Inflammatory macrophage treated with lipopolysaccharide for 4 hours (primary cell): Measurements from ENCODE around the gene ENPP4.
"Not testable (repeated sequence)": the region's sequence is repeated elsewhere in the genome, so short reads cannot be mapped to it uniquely, and the experiment has no call there.

Source experiments
- DNase-seq: peaks from one replicate; pipeline ENCODE4 v3.0.0-alpha.2; 2020

The ENPP4 gene, protein sequence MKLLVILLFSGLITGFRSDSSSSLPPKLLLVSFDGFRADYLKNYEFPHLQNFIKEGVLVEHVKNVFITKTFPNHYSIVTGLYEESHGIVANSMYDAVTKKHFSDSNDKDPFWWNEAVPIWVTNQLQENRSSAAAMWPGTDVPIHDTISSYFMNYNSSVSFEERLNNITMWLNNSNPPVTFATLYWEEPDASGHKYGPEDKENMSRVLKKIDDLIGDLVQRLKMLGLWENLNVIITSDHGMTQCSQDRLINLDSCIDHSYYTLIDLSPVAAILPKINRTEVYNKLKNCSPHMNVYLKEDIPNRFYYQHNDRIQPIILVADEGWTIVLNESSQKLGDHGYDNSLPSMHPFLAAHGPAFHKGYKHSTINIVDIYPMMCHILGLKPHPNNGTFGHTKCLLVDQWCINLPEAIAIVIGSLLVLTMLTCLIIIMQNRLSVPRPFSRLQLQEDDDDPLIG

DNA sequence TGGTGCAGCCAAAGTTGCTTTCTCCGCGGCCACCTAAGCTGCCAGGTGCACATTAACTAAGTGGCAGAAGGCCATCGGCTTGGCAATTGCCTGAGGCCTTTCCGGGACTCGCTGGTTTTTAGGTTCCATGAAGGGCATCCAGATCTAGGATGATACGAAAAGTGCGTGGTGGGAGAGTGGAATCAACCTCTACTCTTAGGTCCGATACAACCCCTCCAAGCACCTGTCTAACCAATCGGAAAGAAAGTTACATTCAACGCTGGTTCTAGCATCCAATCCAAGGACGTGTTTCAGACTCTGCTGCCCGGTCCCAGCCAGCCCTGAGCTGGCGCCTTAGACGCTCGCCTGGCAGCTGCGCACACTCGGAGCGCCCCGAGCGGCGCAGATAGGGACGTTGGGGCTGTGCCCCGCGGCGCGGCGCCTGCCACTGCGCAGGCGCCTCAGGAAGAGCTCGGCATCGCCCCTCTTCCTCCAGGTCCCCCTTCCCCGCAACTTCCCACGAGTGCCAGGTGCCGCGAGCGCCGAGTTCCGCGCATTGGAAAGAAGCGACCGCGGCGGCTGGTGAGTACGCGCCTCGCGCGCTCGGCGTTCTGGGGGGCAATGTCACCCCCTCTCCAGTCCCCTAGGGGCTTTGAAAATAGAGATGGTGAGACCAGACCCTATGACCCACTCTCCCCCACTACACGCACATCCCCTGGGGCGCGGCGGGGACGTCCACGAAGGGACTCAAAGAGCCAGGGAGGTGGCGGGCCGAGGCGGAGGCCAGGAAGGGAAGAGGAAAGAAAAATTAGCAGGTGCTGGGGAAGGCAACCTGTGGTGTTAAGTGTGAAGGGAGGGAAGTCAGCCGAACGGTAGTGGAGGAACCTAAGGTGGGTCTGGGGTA lies at the start of gene ENPP4:
ENPP4 (plus strand) TSS at position 361 of the 883 bp plus-strand sequence. CDS start 9,595 bp downstream, outside the sequence.
- peak; percentile 93 for DNase-seq

DNA sequence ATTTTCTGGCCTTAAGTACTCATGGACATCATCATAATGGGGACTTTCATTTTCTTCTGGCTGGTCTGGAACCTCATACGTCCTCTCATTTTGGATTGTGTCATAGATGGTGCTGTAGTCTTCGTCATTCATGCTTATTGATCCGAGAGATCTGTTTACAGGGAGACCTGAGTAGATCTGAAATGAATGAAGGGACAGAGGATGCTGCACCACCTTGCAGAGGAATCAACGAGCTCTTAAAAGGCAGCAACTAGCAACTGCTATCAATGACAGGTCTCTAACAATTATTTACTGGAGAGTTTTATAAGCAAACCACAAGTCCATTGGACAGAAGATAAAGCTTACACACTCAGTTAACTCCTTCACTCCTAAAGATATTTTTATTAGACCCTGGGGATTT lies 49.7 kb upstream of the ENPP4 start:
- DNase-seq = no peak

DNA sequence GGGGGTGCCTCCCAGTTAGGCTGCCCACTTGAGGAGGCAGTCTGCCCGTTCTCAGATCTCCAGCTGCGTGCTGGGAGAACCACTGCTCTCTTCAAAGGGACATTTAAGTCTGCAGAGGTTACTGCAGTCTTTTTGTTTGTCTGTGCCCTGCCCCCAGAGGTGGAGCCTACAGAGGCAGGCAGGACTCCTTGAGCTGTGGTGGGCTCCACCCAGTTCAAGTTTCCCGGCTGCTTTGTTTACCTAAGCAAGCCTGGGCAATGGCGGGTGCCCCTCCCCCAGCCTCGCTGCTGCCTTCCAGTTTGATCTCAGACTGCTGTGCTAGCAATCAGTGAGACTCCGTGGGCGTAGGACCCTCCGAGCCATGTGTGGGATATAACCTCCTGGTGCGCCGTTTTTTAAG lies 44.1 kb upstream of the ENPP4 start:
- not testable (repeated sequence) for DNase-seq

DNA sequence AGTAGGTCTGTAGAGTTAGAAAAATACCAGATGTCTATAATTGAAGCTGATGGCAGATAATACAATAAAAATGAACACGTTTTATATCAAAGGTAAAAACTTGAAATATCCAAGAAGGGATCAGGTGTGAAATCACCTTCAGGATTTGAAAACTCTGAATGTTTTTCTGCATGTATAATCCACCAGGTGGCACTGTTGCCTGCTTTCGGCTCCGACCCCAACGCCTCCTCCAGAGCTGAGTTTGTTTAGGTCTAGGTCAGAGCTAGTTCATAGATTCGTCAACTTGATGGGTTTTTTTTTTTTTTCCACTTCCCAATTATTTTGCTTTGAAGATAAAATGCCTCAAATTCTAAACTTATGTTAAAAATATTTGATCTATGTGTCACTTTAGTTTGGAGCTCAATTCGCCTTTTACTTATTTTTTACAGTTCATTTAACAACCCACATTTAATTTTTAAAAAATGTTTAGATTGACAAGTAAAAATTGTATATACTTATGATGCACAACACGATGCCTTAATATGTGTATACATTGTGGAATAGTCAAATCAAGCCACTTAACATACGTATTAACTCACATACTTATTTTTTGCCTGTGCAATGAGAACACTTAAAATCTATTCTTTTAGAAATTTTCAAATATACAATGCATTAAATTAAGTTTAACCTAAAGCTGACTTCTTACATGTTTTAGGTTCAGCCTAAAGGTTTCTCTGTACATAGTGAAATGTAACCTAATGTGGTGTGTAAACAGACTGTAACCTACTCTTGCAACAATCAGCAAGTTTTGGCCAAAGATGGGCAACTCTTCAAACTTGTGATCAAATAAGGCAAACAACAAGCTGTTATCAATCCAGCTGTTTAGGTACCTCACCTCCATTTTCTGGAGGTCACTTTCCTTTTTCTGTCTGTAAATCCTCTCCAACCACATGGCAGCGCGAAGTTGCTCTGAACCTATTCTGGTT lies 39.4 kb upstream of the ENPP4 start:
- DNase-seq = peak; percentile 53

DNA sequence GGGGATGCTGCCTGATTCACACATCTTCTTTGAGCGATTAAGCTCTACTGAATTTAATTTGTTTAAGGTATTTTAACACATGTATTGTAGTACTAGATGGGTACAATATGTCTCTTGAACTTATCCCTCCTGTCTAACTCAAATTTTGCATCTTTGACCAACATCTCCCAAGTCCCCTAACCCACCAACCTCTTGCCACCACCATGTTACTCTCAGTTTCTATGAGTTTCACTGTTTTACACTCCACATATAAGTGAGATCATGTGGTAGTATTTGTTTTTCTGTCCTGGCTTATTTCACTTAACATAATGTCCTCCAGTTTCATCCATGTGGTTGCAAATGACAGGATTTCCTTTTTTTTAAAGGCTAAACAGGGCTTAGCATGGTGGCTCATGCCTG lies 38.7 kb upstream of the ENPP4 start:
- no peak for DNase-seq

DNA sequence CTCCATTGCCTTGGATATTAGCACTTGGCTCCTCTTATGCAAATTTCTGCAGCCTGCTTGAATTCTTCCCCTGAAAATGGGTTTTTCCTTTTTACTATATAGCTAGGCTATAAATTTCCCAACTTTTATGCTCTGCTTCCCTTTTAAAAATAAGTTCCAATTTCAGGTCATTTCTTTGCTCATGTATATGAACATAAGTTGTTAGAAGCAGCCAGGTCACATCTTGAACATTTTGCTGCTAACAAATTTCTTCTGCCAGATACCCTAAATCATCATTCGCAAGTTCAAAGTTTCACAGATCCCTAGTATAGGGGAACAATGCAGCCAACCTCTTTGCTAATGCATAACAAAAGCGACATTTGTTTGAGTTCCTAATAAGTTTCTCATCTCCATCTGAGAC lies 34.5 kb upstream of the ENPP4 start:
- no peak for DNase-seq

DNA sequence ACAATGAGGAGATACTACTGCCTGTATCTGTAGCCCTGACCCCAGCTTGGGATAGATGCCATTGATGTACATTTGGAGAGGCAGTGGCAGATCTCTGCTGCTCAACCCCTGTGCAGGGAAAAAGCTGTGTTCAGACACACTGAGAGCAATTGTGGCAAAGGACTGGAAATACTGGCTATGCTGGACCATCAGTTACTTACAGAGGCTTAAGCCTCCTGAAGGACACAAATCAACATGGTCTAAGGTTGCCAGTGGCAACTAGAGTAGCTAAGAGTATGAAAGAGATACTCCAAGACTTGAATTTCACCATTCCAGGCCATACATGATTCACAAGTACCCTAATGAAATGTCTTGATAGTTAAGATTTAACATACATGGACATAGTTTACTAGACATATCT lies 32.4 kb upstream of the ENPP4 start:
- DNase-seq = no peak

DNA sequence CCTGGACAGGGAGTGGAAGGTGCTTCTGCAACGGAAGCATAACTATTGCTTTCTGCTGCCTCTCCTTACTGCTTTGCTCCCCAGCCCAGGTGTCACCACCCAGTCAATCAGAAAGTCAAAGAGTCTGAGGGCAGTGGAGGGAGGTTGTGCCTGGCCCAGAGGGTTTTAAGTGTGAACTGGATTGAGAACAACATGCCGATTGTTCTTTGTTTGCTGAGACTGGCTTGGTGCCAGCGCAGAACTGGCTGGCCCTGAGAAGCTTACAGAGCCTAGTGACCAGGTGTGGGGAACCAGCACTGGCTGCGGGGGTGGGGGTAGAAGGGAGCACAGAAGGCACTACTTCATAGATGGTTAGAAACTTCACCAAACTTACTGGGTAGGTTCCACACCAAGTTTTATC lies 31.1 kb upstream of the ENPP4 start:
- no peak for DNase-seq

DNA sequence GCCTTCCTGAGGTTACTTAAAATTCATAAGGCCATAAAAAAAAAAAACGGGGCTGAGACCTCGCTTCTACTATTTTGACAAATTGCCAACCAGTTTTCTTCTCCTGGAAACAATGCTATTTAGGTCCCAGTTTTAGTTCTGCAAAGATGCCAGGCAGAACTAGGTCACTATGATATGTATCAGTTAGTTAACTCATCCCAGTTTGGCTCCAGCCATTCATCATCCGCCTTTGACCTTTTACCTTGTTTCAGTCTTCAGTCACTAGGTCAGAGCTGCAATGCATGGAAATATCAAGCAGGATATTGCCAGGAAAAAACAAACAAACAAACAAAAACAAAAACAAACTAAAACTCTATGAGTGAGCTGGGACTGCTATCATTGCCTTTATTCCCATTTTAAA lies 29.8 kb upstream of the ENPP4 start:
- no peak for DNase-seq

DNA sequence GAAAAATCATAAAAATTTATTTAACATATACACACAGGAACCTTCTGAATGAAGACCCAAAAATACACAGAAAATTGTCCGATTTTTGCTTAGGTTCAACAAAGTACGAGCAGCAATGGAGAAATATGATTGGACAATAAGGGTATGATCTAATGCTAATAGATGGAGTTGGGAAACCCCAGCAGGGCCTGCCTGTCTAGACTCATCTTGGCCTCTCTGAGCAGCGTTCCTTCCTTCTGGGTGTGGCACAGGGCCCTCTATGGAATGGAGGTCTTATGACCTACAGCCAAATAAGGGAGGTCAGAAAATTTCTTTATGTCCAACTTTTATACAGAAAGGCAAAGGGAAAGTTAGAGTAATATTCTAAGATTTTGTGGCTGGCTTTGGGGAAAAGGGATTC lies 27.7 kb upstream of the ENPP4 start:
- DNase-seq = no peak

DNA sequence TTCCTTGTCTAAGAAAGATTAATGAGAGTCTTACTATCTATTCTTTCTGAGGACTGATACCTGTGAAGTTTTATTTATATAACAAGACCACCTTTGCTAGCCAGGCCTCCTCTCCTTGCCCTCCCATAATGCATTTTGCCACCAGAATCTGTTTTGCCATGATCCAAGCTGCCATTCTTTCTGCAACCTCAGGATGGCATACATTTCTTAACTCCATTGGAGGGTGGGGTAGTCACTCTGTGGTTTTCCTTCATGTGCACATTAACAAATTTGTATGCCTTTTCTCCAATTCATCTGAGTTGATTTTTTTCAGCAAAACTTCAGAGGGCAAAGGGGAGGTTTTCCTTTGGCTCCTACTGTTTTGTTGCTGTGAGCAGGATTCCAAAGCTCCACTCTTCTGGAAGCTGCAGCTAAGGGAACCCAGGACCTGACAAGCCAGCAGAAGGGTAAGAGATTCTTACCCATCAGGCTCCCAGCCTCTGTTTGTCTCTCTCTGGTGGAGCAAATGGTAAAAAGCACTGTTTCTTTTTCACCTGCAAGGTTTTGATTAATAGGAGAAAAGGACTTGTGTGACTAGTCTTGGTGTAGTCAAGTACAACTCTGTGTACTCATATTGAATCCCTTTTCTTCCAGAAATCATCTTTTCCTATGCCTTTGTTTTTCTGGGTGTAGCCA lies 26.2 kb upstream of the ENPP4 start:
- no peak for DNase-seq

DNA sequence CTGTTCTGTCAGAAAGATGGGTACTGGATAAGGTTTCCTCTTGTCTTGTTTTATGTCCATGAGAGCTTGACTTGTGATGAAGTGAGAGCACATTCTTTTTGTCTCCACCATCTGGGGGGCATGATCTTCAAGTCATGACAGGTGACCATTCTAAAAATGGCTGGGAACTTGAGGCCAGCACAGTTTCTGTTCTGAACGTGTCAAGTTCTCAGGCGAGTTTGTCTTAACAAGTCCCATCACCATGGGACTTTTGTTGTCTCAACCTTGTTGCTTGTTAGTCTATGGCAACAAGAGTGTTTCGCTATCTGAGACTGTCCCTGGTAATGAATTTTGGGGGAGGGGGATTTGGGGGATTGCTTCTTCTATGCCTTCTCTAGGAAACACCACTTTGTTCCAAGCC lies 25.6 kb upstream of the ENPP4 start:
- DNase-seq = no peak

DNA sequence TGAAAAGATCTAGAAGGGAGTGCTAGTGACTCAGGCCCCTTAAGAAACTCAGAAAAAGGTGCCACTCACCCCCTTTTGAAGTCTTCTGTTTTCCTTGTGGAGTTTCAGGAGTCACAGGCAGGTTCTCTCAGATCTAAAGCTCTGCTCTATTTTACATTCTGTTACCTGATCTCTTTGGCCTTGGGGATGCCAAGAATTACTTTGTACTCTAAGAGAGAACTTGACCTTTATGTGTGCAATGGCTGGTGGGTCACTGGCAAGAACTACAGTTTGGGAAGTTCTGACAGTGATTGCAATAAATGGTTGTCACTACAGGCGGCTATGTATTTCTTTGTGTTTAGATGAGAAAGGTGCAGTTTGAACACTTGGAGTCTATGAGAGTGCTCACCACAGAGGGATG lies 24.2 kb upstream of the ENPP4 start:
- DNase-seq = no peak

DNA sequence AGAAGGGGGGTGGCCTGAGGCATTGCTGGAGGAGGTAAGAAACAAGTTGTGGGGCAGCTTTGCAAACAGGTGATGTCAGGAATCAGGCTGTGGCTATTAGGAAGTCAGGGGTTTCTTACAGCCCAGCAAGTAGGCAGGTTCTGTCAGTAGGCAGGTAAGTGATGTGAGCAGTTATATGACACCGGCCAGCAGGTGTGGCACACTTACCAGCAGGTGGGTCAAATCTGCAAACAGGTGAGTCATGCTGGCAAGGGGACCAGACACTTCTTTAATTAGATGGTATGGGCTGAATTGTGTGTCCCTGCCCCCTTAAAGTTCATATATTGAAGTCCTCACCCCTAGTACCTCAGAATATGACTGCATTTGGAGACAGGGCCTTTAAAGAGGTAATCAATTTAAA lies 16.4 kb upstream of the ENPP4 start:
- no peak for DNase-seq

DNA sequence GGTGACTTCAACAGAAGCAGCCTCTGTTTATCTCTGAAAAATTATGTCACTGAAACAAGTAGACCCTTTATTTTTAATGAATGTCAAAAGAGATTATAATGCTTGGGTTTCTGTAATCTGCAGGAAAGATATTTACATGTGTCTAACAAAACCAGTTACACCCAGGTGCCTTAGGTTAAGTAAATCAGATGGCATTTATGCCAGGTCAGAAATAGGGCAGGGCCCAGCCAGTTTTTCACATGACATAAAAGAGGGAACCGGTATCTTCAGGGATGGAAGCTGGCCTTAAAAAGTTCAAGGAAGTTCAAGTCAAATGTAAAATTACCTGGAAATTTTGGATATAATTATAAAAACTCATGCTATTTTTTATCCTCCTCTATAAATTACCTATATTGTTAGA lies 14.2 kb upstream of the ENPP4 start:
- no peak for DNase-seq

DNA sequence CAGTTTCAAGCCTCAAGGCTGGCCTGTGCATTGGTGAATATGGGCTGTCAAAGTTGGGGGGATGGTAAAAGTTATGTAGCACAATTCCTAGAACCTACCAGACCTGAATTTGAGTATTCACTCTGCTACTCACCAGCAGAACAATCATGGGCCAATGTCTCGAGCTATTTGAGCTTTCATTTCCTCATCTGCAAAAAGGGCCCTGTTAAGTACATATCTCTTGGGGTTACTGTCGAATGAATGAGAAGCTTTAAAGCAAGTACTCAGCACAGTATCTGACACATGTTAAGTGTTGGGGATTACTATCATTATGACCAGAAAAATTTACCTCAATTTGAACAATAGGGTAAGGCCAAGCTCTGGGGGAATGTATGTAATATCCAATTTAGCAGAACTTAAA lies 13.5 kb upstream of the ENPP4 start:
- DNase-seq = no peak

DNA sequence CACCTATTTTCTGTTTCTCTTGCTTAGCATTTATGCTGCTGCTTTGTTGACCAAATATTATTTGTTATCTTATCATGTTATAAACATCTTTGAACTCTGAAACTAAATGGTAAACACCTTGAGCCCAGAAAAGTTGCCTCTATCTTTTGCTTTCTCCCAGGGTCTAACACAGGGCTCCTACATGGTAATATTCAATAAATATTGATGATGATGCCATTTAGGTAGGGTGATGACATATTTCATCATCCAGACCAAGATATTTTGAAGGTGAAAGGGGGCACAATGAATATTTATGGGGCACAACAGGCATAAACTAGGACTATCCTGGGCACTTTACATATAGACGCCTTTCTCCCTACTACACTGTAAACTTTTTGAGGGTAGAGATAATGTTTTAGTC lies 11.6 kb upstream of the ENPP4 start:
- DNase-seq = no peak

DNA sequence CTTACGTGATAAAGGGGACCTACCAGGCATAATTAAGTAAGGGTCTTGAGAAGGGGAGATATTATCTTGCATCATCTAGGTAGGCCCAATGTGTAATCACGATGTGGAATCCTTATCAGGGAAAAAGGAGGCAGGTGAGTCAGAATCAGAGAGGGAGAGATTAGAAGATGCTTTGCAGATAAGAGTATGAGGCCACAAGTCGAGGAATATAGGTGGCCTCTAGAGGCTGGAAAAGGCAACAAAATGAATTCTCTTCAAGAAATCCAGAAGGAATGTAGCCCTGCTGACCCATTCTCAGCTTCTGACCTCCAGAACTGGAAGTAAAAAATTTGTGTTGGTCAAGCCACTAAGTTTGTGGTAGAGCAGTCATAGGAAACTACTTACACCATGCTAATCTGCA lies 11.0 kb upstream of the ENPP4 start:
- DNase-seq = no peak

DNA sequence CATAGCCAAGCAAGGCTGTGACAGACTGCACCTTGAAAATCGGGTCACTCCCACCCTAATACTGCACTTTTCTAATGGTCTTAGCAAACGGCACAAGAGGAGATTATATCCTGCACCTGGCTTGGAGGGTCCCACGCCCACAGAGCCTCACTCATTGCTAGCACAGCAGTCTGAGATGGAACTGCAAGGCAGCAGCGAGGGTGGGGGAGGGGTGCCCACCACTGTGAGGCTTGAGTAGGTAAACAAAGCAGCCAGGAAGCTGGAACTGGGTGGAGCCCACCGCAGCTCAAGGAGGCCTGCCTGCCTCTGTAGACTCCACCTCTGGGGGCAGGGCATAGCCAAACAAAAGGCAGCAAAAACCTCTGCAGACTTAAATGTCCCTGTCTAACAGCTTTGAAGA lies 10.1 kb upstream of the ENPP4 start:
- DNase-seq = not testable (repeated sequence)

DNA sequence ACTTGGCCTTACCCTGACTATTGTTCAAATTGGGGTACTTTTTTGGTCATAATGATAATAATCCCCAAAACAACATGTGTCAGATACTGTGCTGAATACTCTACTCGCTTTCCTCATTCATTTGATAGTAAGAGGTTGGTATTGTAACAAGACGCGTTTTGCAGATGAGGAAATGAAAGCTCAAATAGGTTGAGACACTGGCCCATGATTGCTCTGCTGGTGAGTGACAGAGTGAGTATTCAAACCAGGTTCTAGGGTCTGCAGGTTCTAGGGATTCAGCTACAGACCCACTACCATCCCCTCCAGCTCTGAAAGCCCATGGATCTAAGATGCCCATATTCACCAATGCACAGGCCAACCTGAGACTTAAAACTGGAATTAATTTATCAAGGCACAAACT lies 1.3 kb upstream of the ENPP4 start:
- peak; percentile 58 for DNase-seq

DNA sequence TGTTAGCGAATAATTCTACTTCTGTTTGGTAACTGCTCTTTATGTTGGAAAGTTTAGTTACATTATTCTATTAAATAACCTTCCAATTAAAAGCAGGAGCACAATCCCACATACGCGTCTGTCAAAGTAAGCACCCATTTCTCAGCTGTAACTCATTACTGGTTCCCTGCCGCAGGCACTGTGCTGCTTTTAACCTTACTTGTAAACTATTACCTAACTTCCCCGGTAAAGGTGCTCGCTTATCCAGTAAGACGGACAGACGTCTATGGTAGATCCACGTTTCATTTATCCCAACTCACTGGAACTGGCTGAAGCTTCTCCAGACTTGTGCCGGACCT lies 529 bp upstream of the ENPP4 start:
- DNase-seq = no peak

DNA sequence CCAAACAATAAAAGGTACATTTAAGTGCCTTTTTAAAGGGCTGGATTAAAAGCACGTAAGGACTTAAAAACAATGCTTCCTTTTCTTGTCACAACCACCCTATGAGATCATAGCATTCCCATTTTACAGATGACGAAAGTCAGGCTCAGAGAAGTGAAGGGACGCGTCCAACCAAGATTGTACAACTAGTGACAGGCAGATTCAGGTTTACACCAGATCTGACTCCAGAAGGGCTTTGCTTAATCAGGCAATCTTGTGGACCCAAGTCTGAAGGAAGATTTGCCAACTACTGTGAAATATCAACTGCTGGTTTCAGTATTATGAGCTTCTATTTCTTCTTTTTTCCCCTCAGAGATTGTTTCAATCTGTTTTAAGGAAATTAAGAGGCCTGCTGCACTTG lies 877 bp downstream of the ENPP4 start:
- peak; percentile 94 for DNase-seq
